Neural cell (in vitro differentiated cells): ENCODE results near the gene BCL2L14. TPM values are rescaled to one million over a fixed set of nuclear protein-coding genes. Genes with fewer than 3 reads are reported as not detected.

Experiments used
- H2AFZ ChIP-seq: fragments of 200-600, 300-800 bp; sonication (generic), shearing (Covaris generic); 2 replicates; pipeline ENCODE4 v1.6.0; 2014; ENCODE audit warnings: low read depth, mild to moderate bottlenecking, antibody characterized with exemption, low read length, moderate library complexity
- H3F3A ChIP-seq: fragments of 200-600 bp; shearing (Covaris generic); 2 replicates; pipeline ENCODE4 v1.6.1; 2016; ENCODE audit warnings: mild to moderate bottlenecking, moderate library complexity, mixed read lengths, antibody characterized with exemption, low read length; ENCODE audit not compliant: insufficient read depth, poor library complexity, severe bottlenecking
- H3K27ac ChIP-seq: fragments of 200-600, 300-800 bp; sonication (generic), shearing (Covaris generic); 2 replicates; pipeline ENCODE4 v1.5.1; 2014; ENCODE audit warnings: mild to moderate bottlenecking, low read length, moderate library complexity
- H3K27me3 ChIP-seq: fragments of 300-800, 200-600 bp; sonication (generic), shearing (Covaris generic); 2 replicates; pipeline ENCODE4 v1.6.0; 2014; ENCODE audit warnings: mild to moderate bottlenecking, low read depth, low read length, moderate library complexity; ENCODE audit not compliant: insufficient read depth
- H3K36me3 ChIP-seq: fragments of 300-800, 200-600 bp; sonication (generic), shearing (Covaris generic); 2 replicates; pipeline ENCODE4 v1.5.1; 2014; ENCODE audit warnings: mild to moderate bottlenecking, antibody characterized with exemption, low read length, moderate library complexity; ENCODE audit not compliant: insufficient read depth
- H3K4me2 ChIP-seq: fragments of 300-800, 200-600 bp; sonication (generic), shearing (Covaris generic); 2 replicates; pipeline ENCODE4 v1.6.0; 2014; ENCODE audit warnings: mild to moderate bottlenecking, low read length
- H3K4me3 ChIP-seq: fragments of 300-800, 200-600 bp; sonication (generic), shearing (Covaris generic); 2 replicates; pipeline ENCODE4 v1.5.1; 2014; ENCODE audit warnings: mild to moderate bottlenecking, low read length, moderate library complexity
- H3K79me2 ChIP-seq: fragments of 200-600 bp; shearing (Covaris generic); replicated peaks from 2 replicates; pipeline ENCODE4 v1.6.0; 2014; ENCODE audit warnings: mild to moderate bottlenecking, low read length, moderate library complexity; ENCODE audit not compliant: insufficient read depth
- H3K9ac ChIP-seq: fragments of 300-800, 200-600 bp; sonication (generic), shearing (Covaris generic); 2 replicates; pipeline ENCODE4 v1.6.1; 2016; ENCODE audit warnings: mild to moderate bottlenecking, low read length, mixed read lengths
- H3K9me2 ChIP-seq: fragments of 200-600 bp; shearing (Covaris generic); 2 replicates; pipeline ENCODE4 v1.6.1; 2016; ENCODE audit warnings: mild to moderate bottlenecking, low read length, mixed read lengths; ENCODE audit not compliant: insufficient read depth
- H3K9me3 ChIP-seq: fragments of 200-600, 300-800 bp; sonication (generic), shearing (Covaris generic); 2 replicates; pipeline ENCODE4 v1.6.1; 2016; ENCODE audit warnings: mild to moderate bottlenecking, mixed run types, low read length, moderate library complexity, mixed read lengths
- H4K20me1 ChIP-seq: fragments of 200-600 bp; shearing (Covaris generic); 2 replicates; pipeline ENCODE4 v1.6.1; 2016; ENCODE audit warnings: mild to moderate bottlenecking, mixed run types; ENCODE audit not compliant: insufficient read depth
- CTCF ChIP-seq: fragments of 450-650 bp; IDR thresholded peaks from 2 replicates; pipeline ENCODE4 v1.5.1; 2014; ENCODE audit warnings: antibody characterized with exemption, mild to moderate bottlenecking, moderate library complexity; ENCODE audit not compliant: poor library complexity, severe bottlenecking
- EP300 ChIP-seq: fragments of 450-650 bp; conservative IDR thresholded peaks from 2 replicates; pipeline ENCODE4 v1.6.1; 2014; ENCODE audit warnings: antibody characterized with exemption, mild to moderate bottlenecking, moderate library complexity; ENCODE audit not compliant: poor library complexity, severe bottlenecking
- EZH2 ChIP-seq: fragments of 200-600, 300-800 bp; shearing (Covaris generic), sonication (generic); IDR thresholded peaks from 2 replicates; pipeline ENCODE4 v1.6.1; 2014; ENCODE audit warnings: antibody characterized with exemption, low read length, borderline replicate concordance, mild to moderate bottlenecking; ENCODE audit not compliant: insufficient read depth, poor library complexity, severe bottlenecking
- MXI1 ChIP-seq: fragments of 450-650 bp; conservative IDR thresholded peaks from 2 replicates; pipeline ENCODE4 v1.6.1; 2014; ENCODE audit warnings: antibody characterized with exemption, mild to moderate bottlenecking; ENCODE audit not compliant: poor library complexity, severe bottlenecking
- POLR2AphosphoS5 ChIP-seq: IDR thresholded peaks from 2 replicates; pipeline ENCODE4 v1.6.1; 2012
- RAD21 ChIP-seq: fragments of 450-650 bp; conservative IDR thresholded peaks from 2 replicates; pipeline ENCODE4 v1.6.1; 2014; ENCODE audit warnings: antibody characterized with exemption, mild to moderate bottlenecking, moderate library complexity
- REST ChIP-seq: IDR thresholded peaks from 2 replicates; pipeline ENCODE4 v1.6.1; 2012; ENCODE audit warnings: borderline replicate concordance
- SMC3 ChIP-seq: fragments of 450-650 bp; conservative IDR thresholded peaks from 2 replicates; pipeline ENCODE4 v1.6.1; 2014; ENCODE audit warnings: antibody characterized with exemption, mild to moderate bottlenecking, moderate library complexity; ENCODE audit not compliant: poor library complexity
- TAF1 ChIP-seq: IDR thresholded peaks from 2 replicates; pipeline ENCODE4 v1.6.1; 2012; ENCODE audit warnings: low read depth
- polyA plus RNA-seq: library from polyadenylated mRNA; depleted of rRNA; stranded (reverse); fragments of >200 nt; gene quantifications from 2 replicates; pipeline ENCODE4 v1.2.3, GENCODE V29; 2014

BCL2L14 gene
- polyA plus RNA-seq, 1 donor from 2014 or later = not detected

GRCh38 chr12:12088761-12089160 is 18.0 kb downstream of the BCL2L14 start:
- Histone ChIP-seq H3K27ac (no peak overlapping the region), H3K36me3 (no peaks in the 10 kb centered on the region), H3K9ac (no peak overlapping the region), H3K27me3 (no peaks in the 10 kb centered on the region), H4K20me1 (no peaks in the 10 kb centered on the region), H3K79me2 (no peaks in the 10 kb centered on the region), H3K4me2 (no peak overlapping the region), H3F3A (no peaks in the 10 kb centered on the region), H3K9me2 (no peaks in the 10 kb centered on the region), H3K9me3 (no peaks in the 10 kb centered on the region), H3K4me3 (no peak overlapping the region), H2AFZ (no peak overlapping the region)
- no peak for TF ChIP-seq RAD21
- TF ChIP-seq CTCF = no peak
- TF ChIP-seq REST = no peak
- no peak for TF ChIP-seq SMC3
- TF ChIP-seq POLR2AphosphoS5 = no peak
- no peak for TF ChIP-seq MXI1
- no peak for TF ChIP-seq TAF1
- TF ChIP-seq EP300 = no peak
- TF ChIP-seq EZH2 = no peak

GRCh38 chr12:12091071-12091470 is 20.3 kb downstream of the BCL2L14 start:
- H3K27me3 ChIP-seq = no peaks in the 10 kb centered on the region

More at GRCh38 chr12:12091071-12091470, 20.3 kb downstream of the BCL2L14 start:
- Histone ChIP-seq H3K9ac (no peak overlapping the region), H3K4me2 (no peak overlapping the region), H3K36me3 (no peaks in the 10 kb centered on the region), H2AFZ (no peak overlapping the region), H3K9me3 (no peaks in the 10 kb centered on the region), H3K4me3 (no peak overlapping the region), H3K79me2 (no peaks in the 10 kb centered on the region), H3K9me2 (no peaks in the 10 kb centered on the region), H3K27ac (no peak overlapping the region), H3F3A (no peaks in the 10 kb centered on the region), H4K20me1 (no peaks in the 10 kb centered on the region)
- TF ChIP-seq RAD21 (no peak), TAF1 (no peak), SMC3 (no peak), MXI1 (no peak)
